ENCODE results near the gene SYP.
"Not testable (repeated sequence)": the region's sequence is repeated elsewhere in the genome, so short reads cannot be mapped to it uniquely, and the experiment has no call there.

Gene SYP

GRCh38 chrX:49189606-49190005 lies 10.4 kb downstream of the SYP start:
- no peak for DNase-seq (ENCODE audit: low spot score)

- DNase-seq (ENCODE audit: low spot score), result no peak
Measured at GRCh38 chrX:49188468-49189076, 11.4 kb downstream of the SYP start.

GRCh38 chrX:49187526-49187925 lies 12.5 kb downstream of the SYP start:
- DNase-seq (ENCODE audit: low spot score), result no peak

GRCh38 chrX:49187028-49187394 lies 13.0 kb downstream of the SYP start:
- no peak for DNase-seq (ENCODE audit: low spot score)

GRCh38 chrX:49186125-49187027 lies 13.6 kb downstream of the SYP start, which contains the start of gene PRICKLE3:
Gene PRICKLE3 (minus strand): TSS chrX:49186373. CDS start chrX:49186297, 76 bp downstream.
- peak; percentile 40 for DNase-seq (ENCODE audit: low spot score)

GRCh38 chrX:49184294-49185281 lies 15.4 kb downstream of the SYP start:
- peak; percentile 89 for DNase-seq (ENCODE audit: low spot score)

- no peak for DNase-seq (ENCODE audit: low spot score)
Measured at GRCh38 chrX:49183701-49184281, 16.2 kb downstream of the SYP start.

GRCh38 chrX:49179358-49179757 lies 20.6 kb downstream of the SYP start:
- no peak for DNase-seq (ENCODE audit: low spot score)

GRCh38 chrX:49178537-49178936 lies 21.5 kb downstream of the SYP start:
- DNase-seq (ENCODE audit: low spot score), result no peak

- no peak for DNase-seq (ENCODE audit: low spot score)
Measured at GRCh38 chrX:49177873-49178480, 22.0 kb downstream of the SYP start.

- no peak for DNase-seq (ENCODE audit: low spot score)
Measured at GRCh38 chrX:49177338-49177833, 22.6 kb downstream of the SYP start.

- no peak for DNase-seq (ENCODE audit: low spot score)
Measured at GRCh38 chrX:49176421-49177326, 23.3 kb downstream of the SYP start.

GRCh38 chrX:49175435-49176274 lies 24.3 kb downstream of the SYP start:
- DNase-seq (ENCODE audit: low spot score), result no peak

GRCh38 chrX:49174723-49175122 lies 25.3 kb downstream of the SYP start:
- DNase-seq (ENCODE audit: low spot score), result no peak

- not testable (repeated sequence) for DNase-seq (ENCODE audit: low spot score)
Measured at GRCh38 chrX:49173544-49173943, 26.4 kb downstream of the SYP start.

- DNase-seq (ENCODE audit: low spot score), result no peak
Measured at GRCh38 chrX:49172280-49172780, 27.7 kb downstream of the SYP start.

- no peak for DNase-seq (ENCODE audit: low spot score)
Measured at GRCh38 chrX:49171752-49172279, 28.2 kb downstream of the SYP start, which contains the start of gene PLP2. Gene PLP2 (plus strand): TSS chrX:49171898. CDS start chrX:49172001, 103 bp downstream.

GRCh38 chrX:49167740-49168108 lies 32.3 kb downstream of the SYP start:
- no peak for DNase-seq (ENCODE audit: low spot score)

Data from COLO829 (cell line).